Heart left ventricle (tissue), 16 donors: ENCODE results near the gene ARHGAP26. TPM values are rescaled to one million over a fixed set of nuclear protein-coding genes. Genes with fewer than 3 reads are reported as not detected.

Source experiments
- ATAC-seq, 4 donors: fragments of 200-7000 bp; cut with Tn5 transposase; one replicate each; pipeline ENCODE4 v1.9.1; 2020 to 2022; ENCODE audit warnings: moderate library complexity in 4 of 4, mild to moderate bottlenecking in 3 of 4, moderate number of reproducible peaks in 1 of 4
- DNase-seq, 5 donors: peaks; one replicate each; pipeline ENCODE4 v3.0.0-alpha.2; 2020
- H3K27ac ChIP-seq, 12 donors: fragments of 200-600 bp; sonication (generic) in 4 of 12; one replicate each; pipeline versions ENCODE4 v1.5.0 to v1.8.0; 2016 to 2022; ENCODE audit warnings: mild to moderate bottlenecking in 2 of 12
- H3K27me3 ChIP-seq, 9 donors: fragments of 200-600 bp; sonication (generic) in 2 of 9; one replicate each; pipeline versions ENCODE4 v1.5.1 to v1.8.0; 2016 to 2022; ENCODE audit warnings: mild to moderate bottlenecking in 3 of 9
- H3K36me3 ChIP-seq, 9 donors: fragments of 200-600 bp; sonication (generic) in 2 of 9; one replicate each; pipeline versions ENCODE4 v1.5.0 to v1.8.0; 2018 to 2022; ENCODE audit warnings: mild to moderate bottlenecking in 2 of 9
- H3K4me1 ChIP-seq, 12 donors: fragments of 200-600 bp; sonication (generic) in 4 of 12; one replicate each; pipeline versions ENCODE4 v1.5.0 to v1.8.0; 2016 to 2022; ENCODE audit warnings: mild to moderate bottlenecking in 3 of 12
- H3K4me3 ChIP-seq, 12 donors: fragments of 200-600 bp; sonication (generic) in 4 of 12; one replicate each; pipeline versions ENCODE4 v1.5.0 to v1.8.0; 2017 to 2022; ENCODE audit warnings: mild to moderate bottlenecking in 9 of 12, moderate library complexity in 4 of 12
- H3K9me3 ChIP-seq, 12 donors: fragments of 200-600 bp; sonication (generic) in 4 of 12; one replicate each; pipeline versions ENCODE4 v1.5.0 to v1.8.0; 2016 to 2022; ENCODE audit warnings: mild to moderate bottlenecking in 1 of 12
- CTCF ChIP-seq, 12 donors: fragments of 200-600 bp; sonication (generic) in 4 of 12; IDR thresholded peaks; one replicate each; pipeline versions ENCODE4 v1.5.0 to v1.8.0; 2018 to 2022; ENCODE audit warnings: antibody characterized with exemption in 12 of 12, mild to moderate bottlenecking in 5 of 12
- POLR2A ChIP-seq, 2 donors: fragments of 450-650 bp; IDR thresholded peaks; one replicate each; pipeline ENCODE4 v1.6.1; 2017; ENCODE audit warnings: antibody characterized with exemption in 2 of 2, mild to moderate bottlenecking in 2 of 2, moderate library complexity in 2 of 2
- WGBS, 4 donors: extraction: QIAGEN DNeasy Blood & Tissue Kit in 2 of 4; methylation state at CpG; one replicate each; pipeline versions ENCODE4 v1.1.5 to v1.1.7; 2013 to 2018; 5-methylcytosine and 5-hydroxymethylcytosine counted together
- intact Hi-C, 10 donors: fragments of 100-400 bp; cut with DNase I; formaldehyde crosslinking; loops; one replicate each; pipeline versions ENCODE4 v1.11.1 to v1.14.2; 2022
- polyA plus RNA-seq, 2 donors: library from polyadenylated mRNA; stranded (reverse); fragments of 200-250 nt; gene quantifications; one replicate each; pipeline ENCODE4 v1.2.3, GENCODE V29; 2013
- total RNA-seq, 9 donors: library from RNA; depleted of rRNA in 2 of 9; stranded (reverse); fragments of >200 nt in 2 of 9; fragmentation: NEBNext Ultra II Directional in 3 of 9; extraction: Animal tissue kit (Norgen Biotek cat#: 25700) in 3 of 9; gene quantifications; one replicate each; pipeline versions ENCODE4 v1.1.0 to v1.2.4, GENCODE V29; 2016 to 2023
- donor health status: ischemic (EF 13 %, LVEDD 7.1; RV severe dilation, severe dysfunction).
- donor health status: healthy with polysubstance abuse.
- donor health status: DM: no; HTN: yes; CAD: no.
- donor health status: DM: no; HTN: no; CAD: no.
- donor health status: ischemic (EF 25% LVEDD 6.9; RV normal size, moderate dysfunction).
- donor health status: ischemic (EF 25% LVEDD 5.7; RV mildly dilated, moderate dysfunction).
- donor health status: healthy.
- donor health status: DM: yes; HTN: yes; CAD: no.
- donor health status: ischemic (EF 35%, LVEDD 5.7; RV mildly dilated, moderate dysfunction).
- donor health status: nonischemic (EF 11% LVEDD 7.7; RV severe dilation, severe dysfunction).
- donor health status: DM: yes; HTN: yes; CAD: no.
- donor health status: PGD.
- donor health status: ischemic (EF 29% LVEDD 5.4; RV normal size, mild dysfunction).
- donor health status: nonischemic (EF 23%, LVEDD 6.1; RV moderate dilation, normal function).

ARHGAP26 gene
- total and polyA plus RNA-seq, 11 donors = 11.9 to 52.1 (median 33.7) TPM

GRCh38 chr5:142803428-142804125, 33.4 kb downstream of the ARHGAP26 start:
- 23 to 31% (median 29%) methylated on average over 11 of the region's 11 CpGs for WGBS, 4 donors
- DNase-seq (peak in 4 of 5 donors; percentile 54 to 75 (median 70)), ATAC-seq (peak; percentile 46 to 93 (median 84))
- H3K27me3 ChIP-seq = no peaks in the 10 kb centered on the region
- H3K9me3 ChIP-seq = no peaks in the 10 kb centered on the region
- H3K4me3 ChIP-seq = no peak overlapping the region
- H3K36me3 ChIP-seq = no peaks in the 10 kb centered on the region
- intact Hi-C loops = loop anchor here in 1 of 10 donors (2.0 kb wide), 1 partner anchor 69 kb away; no protein-coding TSS in a partner anchor
- TF ChIP-seq POLR2A (IDR thresholded peaks at IDR 0.05) = no peak
- peak in 1 of 12 donors; percentile 2 for TF ChIP-seq CTCF (IDR thresholded peaks at IDR 0.05)
- H3K27ac ChIP-seq = peak overlapping the region; percentile 20 to 91 (median 66)
- H3K4me1 ChIP-seq = peaks cover 3 to 95% (median 45%) of the 10 kb centered on the region in 12 donors

- H3K27me3 ChIP-seq = no peaks in the 10 kb centered on the region
- DNase-seq = no peak
- TF ChIP-seq CTCF (IDR thresholded peaks at IDR 0.05) (no peak), POLR2A (IDR thresholded peaks at IDR 0.05) (no peak)
- H3K4me1 ChIP-seq = peaks cover 3 to 95% (median 55%) of the 10 kb centered on the region in 12 donors
- H3K27ac ChIP-seq = peak overlapping the region in 2 of 12 donors; percentile 14 to 91
- ATAC-seq = no peak
- no peaks in the 10 kb centered on the region for H3K36me3 ChIP-seq
- no peak overlapping the region for H3K4me3 ChIP-seq
- intact Hi-C loops = loop anchor here in 3 of 10 donors (2.0 to 5.0 kb wide), 2 partner anchors 33 to 67 kb away; partner anchors contain the start of gene ARHGAP26 (in 2 of the 3)
- WGBS, 4 donors = 97 to 99% (median 98%) methylated on average over 3 of the region's 3 CpGs
- no peaks in the 10 kb centered on the region for H3K9me3 ChIP-seq
Measured at GRCh38 chr5:142805339-142805738, 35.2 kb downstream of the ARHGAP26 start.

- H3K4me1 ChIP-seq = peaks cover 14 to 95% (median 69%) of the 10 kb centered on the region in 12 donors
Measured at GRCh38 chr5:142806841-142807267, 36.7 kb downstream of the ARHGAP26 start.

More at GRCh38 chr5:142806841-142807267, 36.7 kb downstream of the ARHGAP26 start:
- peak overlapping the region in 8 of 12 donors; percentile 8 to 91 (median 22) for H3K27ac ChIP-seq
- no peaks in the 10 kb centered on the region for H3K9me3 ChIP-seq
- 62 to 73% (median 67%) methylated on average over 2 of the region's 2 CpGs for WGBS, 4 donors
- no peak for ATAC-seq
- H3K4me3 ChIP-seq = no peak overlapping the region
- H3K36me3 ChIP-seq = no peaks in the 10 kb centered on the region
- no peak for DNase-seq
- no peaks in the 10 kb centered on the region for H3K27me3 ChIP-seq
- intact Hi-C loops = loop anchor here in 2 of 10 donors (5.0 kb wide), 1 partner anchor 35 kb away; the partner anchor contains the start of gene ARHGAP26 (in 2 of the 2)
- TF ChIP-seq POLR2A (IDR thresholded peaks at IDR 0.05) (no peak), CTCF (IDR thresholded peaks at IDR 0.05) (no peak)
